ENCODE results near the gene TOGARAM2. TPM values are rescaled to one million over a fixed set of nuclear protein-coding genes. Genes with fewer than 3 reads are reported as not detected.
A peak's percentile ranks its signal among the peaks of the same experiment; 100 is the strongest.

The TOGARAM2 gene
- total RNA-seq, 1 donor from 2014 or later, result not detected

DNA sequence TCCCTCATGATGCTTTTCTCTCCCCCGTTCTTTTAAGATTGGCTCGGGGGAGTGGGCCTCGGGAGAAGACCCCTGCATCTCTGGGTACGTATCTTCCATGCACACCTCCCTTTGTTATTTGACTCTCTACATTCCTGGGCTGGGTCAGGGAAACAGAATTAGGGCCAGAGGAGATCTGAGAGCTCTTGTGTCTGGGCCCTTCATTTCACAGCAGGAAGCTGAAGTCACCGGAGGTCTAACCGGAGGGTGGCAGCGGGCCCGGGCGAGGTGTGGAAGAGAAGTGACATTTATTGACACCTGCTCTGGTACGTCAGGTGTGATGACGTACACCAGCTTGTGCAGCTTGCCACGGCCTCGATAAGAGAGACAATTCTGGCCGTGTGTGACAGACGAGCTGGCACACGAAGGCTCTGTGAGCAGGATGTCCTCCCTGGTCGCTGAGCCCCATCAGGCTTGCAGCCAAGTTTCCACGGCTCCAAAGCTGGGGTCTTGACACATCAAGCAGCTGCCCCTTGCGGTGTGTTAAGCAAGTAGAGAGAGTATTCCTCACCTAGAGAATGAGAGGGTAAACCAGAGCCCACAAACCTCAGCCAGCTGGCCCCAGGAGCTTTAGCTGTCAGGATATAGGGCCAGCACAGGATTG, 30.4 kb downstream of the TOGARAM2 start:
- Histone ChIP-seq H3K4me3 (ENCODE audit: low read depth, low read length) (no peak overlapping the region), H3K27me3 (ENCODE audit: control insufficient read depth, insufficient read depth, low read length) (peaks cover 2% of the 10 kb centered on the region), H3K36me3 (ENCODE audit: control insufficient read depth, insufficient read depth, low read length) (no peaks in the 10 kb centered on the region)
- DNase-seq (ENCODE audit: low read depth), result no peak
- TF ChIP-seq, protein P1, sequence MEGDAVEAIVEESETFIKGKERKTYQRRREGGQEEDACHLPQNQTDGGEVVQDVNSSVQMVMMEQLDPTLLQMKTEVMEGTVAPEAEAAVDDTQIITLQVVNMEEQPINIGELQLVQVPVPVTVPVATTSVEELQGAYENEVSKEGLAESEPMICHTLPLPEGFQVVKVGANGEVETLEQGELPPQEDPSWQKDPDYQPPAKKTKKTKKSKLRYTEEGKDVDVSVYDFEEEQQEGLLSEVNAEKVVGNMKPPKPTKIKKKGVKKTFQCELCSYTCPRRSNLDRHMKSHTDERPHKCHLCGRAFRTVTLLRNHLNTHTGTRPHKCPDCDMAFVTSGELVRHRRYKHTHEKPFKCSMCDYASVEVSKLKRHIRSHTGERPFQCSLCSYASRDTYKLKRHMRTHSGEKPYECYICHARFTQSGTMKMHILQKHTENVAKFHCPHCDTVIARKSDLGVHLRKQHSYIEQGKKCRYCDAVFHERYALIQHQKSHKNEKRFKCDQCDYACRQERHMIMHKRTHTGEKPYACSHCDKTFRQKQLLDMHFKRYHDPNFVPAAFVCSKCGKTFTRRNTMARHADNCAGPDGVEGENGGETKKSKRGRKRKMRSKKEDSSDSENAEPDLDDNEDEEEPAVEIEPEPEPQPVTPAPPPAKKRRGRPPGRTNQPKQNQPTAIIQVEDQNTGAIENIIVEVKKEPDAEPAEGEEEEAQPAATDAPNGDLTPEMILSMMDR (IDR thresholded peaks at IDR 0.05; ENCODE audit: insufficient read depth, low read length, poor library complexity, severe bottlenecking), result no peak

DNA sequence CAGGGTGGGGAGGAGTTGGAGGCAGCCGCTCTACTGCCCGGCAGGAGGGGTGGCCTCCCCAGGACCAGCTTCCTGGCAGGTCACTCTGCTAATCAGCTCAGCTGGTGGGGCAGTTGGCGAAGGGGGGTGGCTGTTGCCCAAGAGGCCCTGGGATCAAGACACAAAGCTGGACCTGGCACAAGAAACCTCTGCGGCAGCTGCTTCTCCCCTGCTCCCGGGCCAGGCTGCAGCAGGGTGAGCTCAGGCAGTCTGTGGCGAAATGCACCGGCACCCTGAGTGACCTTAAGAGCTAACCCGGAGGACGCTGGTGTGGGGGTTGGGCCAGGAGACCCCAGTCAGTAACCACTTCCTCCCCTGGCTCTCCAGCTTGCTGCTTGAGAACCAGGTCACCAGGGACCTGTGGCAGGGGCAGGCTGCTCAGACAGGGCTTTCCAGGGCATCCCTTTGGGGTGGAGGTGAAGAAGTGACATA, 31.1 kb downstream of the TOGARAM2 start:
- peaks cover 2% of the 10 kb centered on the region for H3K27me3 ChIP-seq (ENCODE audit: control insufficient read depth, insufficient read depth, low read length)
- no peaks in the 10 kb centered on the region for H3K36me3 ChIP-seq (ENCODE audit: control insufficient read depth, insufficient read depth, low read length)
- TF ChIP-seq, protein P1 (IDR thresholded peaks at IDR 0.05; ENCODE audit: insufficient read depth, low read length, poor library complexity, severe bottlenecking), result no peak
- no peak for DNase-seq (ENCODE audit: low read depth)
- no peak overlapping the region for H3K4me3 ChIP-seq (ENCODE audit: low read depth, low read length)

GRCh38 chr2:29013057-29013780, 32.1 kb downstream of the TOGARAM2 start:
- no peak overlapping the region for H3K4me3 ChIP-seq (ENCODE audit: low read depth, low read length)
- H3K27me3 ChIP-seq (ENCODE audit: control insufficient read depth, insufficient read depth, low read length), result peaks cover 2% of the 10 kb centered on the region
- no peaks in the 10 kb centered on the region for H3K36me3 ChIP-seq (ENCODE audit: control insufficient read depth, insufficient read depth, low read length)
- no peak for DNase-seq (ENCODE audit: low read depth)
- TF ChIP-seq, protein P1 (IDR thresholded peaks at IDR 0.05; ENCODE audit: insufficient read depth, low read length, poor library complexity, severe bottlenecking), result no peak

- DNase-seq (ENCODE audit: low read depth), result no peak
- TF ChIP-seq, protein P1 (IDR thresholded peaks at IDR 0.05; ENCODE audit: insufficient read depth, low read length, poor library complexity, severe bottlenecking), result no peak
- H3K27me3 ChIP-seq (ENCODE audit: control insufficient read depth, insufficient read depth, low read length), result peaks cover 2% of the 10 kb centered on the region
- H3K36me3 ChIP-seq (ENCODE audit: control insufficient read depth, insufficient read depth, low read length), result no peaks in the 10 kb centered on the region
- H3K4me3 ChIP-seq (ENCODE audit: low read depth, low read length), result no peak overlapping the region
These were observed 33.2 kb downstream of the TOGARAM2 start for GRCh38 chr2:29014331-29014730.

GRCh38 chr2:29014811-29015421, 33.8 kb downstream of the TOGARAM2 start:
- Histone ChIP-seq H3K27me3 (ENCODE audit: control insufficient read depth, insufficient read depth, low read length) (peaks cover 2% of the 10 kb centered on the region), H3K36me3 (ENCODE audit: control insufficient read depth, insufficient read depth, low read length) (no peaks in the 10 kb centered on the region), H3K4me3 (ENCODE audit: low read depth, low read length) (no peak overlapping the region)
- TF ChIP-seq, protein P1 (IDR thresholded peaks at IDR 0.05; ENCODE audit: insufficient read depth, low read length, poor library complexity, severe bottlenecking), result peak; percentile 23
- DNase-seq (ENCODE audit: low read depth), result no peak

Data from kidney epithelial cell (primary cell).